ENCODE results near the gene AAK1.
"Not testable (repeated sequence)": the region's sequence is repeated elsewhere in the genome, so short reads cannot be mapped to it uniquely, and the experiment has no call there.

Gene AAK1

DNA sequence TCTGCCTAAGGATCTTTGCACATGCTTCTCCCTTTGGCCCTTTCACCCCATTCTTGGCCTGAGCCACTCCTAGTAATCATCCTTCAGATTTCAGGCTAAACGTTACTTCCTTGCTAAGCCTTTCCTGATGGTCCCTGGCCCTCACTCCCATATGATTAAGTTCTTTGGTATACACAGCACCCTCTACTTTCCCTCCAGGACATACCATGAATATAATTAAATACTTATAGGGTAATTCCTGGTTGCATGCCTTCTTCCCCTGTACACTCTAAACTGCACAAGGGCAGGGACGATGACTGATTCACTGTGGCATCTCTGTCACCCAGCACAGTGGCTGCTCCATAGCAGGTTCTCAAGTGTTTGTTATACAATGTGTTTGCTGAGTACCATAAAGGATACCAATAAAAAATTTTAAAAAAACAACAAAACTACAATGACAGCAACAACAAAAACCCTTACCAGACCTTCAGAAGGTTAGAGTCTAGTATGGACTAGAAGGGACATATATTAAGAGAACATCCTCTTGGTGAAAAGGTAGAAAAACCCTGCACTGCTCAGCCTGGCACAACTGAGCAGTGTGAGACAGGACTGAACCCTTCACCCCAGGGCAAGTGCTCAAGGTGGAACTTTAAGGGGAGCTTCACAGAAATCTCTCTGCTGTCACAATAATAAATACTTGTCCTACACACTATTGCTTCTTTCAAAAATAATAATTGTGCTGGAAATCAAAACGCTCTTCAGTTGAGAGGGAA, 76.2 kb downstream of the AAK1 start:
- no peak for DNase-seq

- no peak for DNase-seq
Measured at GRCh38 chr2:69566669-69567068, 76.9 kb downstream of the AAK1 start.

GRCh38 chr2:69565431-69565839, 78.1 kb downstream of the AAK1 start:
- peak; percentile 17 for DNase-seq

DNA sequence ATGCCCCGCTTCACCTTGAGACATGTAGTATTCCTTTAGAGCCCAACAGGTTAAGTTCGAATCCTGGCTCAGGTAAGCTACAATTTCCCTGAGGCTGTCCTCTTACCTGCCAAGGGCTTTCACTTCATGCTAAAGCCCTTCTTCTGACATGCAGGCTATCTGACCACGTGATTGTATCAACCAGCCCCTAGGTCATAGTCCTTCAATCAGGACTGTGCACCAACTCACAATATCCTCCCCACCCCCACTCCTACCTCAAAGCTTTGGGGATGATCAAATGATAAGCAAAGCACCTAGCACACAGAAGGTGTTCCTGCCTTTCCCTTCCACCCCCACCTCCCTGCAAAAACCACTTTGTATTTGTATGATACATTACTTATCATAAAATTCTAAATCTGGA, 78.9 kb downstream of the AAK1 start:
- no peak for DNase-seq

DNA sequence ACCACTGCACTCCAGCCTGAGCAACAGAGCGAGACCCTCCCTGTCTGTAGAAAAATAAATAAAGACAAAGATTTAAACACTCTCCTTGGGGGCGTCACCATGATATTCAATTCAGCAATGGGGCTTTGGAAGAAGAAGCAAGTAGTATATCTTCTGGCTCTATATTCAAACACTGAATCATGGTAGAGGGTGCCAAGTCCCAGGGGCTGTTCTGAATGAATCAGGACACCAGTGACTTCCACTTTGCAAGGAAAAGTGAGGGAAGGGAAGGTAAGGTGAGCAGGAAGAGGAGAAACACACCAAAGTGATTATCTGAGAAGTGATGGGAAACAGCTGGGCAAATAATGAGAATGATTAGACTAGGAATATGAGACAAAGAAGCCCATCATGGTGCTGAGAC, 80.5 kb downstream of the AAK1 start:
- DNase-seq = peak; percentile 24

- no peak for DNase-seq
Measured at GRCh38 chr2:69561101-69561500, 82.4 kb downstream of the AAK1 start.

- DNase-seq = no peak
Measured at GRCh38 chr2:69560147-69560482, 83.4 kb downstream of the AAK1 start.

DNA sequence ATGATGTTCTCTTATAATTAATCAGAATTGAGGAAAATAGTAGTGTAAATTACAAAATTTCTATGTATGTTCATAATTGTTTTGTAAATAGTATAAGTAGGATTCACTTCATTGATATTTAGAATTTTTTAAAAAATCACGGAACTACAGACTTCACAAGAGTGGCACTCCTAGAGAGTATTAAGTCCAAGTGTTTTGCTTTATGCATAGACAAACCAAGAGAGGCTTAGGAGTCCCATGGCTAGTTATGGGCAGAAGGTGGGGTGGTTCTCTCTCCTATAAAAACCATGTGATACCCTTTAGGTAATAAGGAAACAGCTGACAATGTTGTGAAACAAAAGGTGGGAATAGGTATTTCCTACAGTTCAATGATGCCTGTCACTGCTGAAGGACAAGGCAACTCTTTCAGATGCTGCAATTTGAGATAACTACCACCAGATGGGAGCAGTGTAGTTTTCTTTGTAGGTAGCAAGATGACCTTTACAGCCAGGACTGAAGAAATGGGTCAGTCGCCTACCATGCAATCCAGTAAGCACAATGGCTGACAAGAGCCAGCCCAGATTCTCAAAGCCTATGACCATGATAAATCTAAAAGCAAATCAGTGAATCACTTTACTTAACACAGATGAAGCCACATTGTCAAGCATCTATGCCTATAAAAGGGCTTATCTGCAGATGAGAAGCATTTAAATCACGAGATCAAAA, 83.9 kb downstream of the AAK1 start:
- peak; percentile 36 for DNase-seq

DNA sequence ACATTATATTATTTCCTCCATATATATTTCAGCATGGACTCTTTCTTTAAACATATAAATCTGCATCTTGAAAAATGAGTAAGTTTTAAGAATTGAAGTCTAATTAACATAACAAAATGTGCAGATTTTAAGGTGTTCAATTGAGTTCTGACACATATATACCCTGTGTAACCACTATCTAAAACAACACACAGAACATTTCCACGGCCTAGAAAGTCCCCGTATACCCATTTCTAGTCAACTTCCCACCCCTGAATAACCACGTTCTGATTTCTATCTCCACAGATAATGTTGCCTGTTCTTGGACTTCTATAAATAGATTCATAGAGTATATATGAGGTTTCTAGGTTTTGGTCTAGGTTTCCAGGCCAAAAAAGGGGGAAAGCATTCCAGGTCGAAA, 87.5 kb downstream of the AAK1 start:
- DNase-seq = no peak

GRCh38 chr2:69554981-69555380, 88.6 kb downstream of the AAK1 start:
- no peak for DNase-seq

DNA sequence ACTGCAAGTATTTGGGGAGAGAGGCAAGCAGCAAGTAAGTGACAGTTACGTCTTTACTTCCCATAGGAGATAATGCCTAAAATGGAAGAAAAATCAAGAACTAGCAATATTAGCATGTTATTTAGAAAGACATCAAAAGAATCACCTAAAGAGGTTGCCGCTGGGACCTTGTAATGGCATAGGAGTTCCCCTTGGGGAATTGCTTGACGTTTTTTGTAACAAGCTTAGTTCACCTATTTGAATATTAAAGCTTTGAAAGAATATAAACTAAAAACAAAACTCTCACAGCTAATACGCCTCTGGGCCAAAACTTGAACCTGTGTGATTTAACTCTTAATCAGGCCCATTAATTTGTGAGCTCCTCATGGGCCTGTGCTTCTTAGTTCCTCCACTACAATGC, 89.0 kb downstream of the AAK1 start:
- no peak for DNase-seq

DNA sequence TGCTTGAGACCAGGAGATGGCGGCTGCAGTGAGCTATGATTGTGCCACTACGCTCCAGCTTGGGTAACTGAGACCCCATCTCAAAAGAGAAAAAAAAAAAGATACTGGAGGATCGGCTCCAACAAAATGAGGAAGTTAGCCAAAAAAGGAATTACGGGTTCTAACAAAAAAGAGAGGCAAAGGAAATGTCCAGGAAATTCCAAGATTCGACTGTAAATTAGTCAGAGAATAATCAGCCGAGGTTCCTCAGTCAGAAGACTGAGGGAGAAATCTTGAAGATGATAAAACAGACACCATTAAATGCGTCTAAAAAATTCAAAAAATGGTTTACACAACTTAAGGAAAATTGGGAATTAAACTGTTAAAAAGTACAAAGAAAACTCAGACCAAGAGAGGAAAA, 89.5 kb downstream of the AAK1 start:
- DNase-seq = no peak

GRCh38 chr2:69550511-69550910, 93.0 kb downstream of the AAK1 start:
- DNase-seq = not testable (repeated sequence)

- DNase-seq = no peak
Measured at GRCh38 chr2:69549421-69549820, 94.1 kb downstream of the AAK1 start.

GRCh38 chr2:69547984-69548715, 95.4 kb downstream of the AAK1 start:
- DNase-seq = no peak

- DNase-seq = no peak
Measured at GRCh38 chr2:69546646-69547045, 96.9 kb downstream of the AAK1 start.

GRCh38 chr2:69545477-69545932, 98.0 kb downstream of the AAK1 start:
- DNase-seq = no peak

DNA sequence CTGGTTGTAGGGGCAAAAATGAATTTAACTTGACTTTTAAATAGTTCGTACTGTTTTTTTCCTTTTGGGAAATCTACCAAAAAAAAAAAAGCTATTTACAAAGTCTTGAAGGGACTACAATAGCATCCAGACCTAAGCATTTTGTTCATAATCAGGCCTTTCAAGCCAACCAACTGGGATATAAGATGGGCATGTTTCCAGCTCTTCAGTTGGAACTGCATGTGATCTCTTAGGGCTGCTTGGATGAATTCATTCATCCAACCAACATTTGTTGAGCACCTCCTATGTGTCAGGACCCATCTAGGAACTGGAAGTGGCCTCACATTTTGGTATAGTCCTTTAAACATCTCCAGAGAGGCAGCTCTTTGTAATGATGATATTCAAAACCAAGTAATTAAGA, 98.6 kb downstream of the AAK1 start:
- no peak for DNase-seq

- no peak for DNase-seq
Measured at GRCh38 chr2:69539549-69539908, 104.0 kb downstream of the AAK1 start.

GRCh38 chr2:69538872-69539548, 104.5 kb downstream of the AAK1 start:
- DNase-seq = no peak

DNA sequence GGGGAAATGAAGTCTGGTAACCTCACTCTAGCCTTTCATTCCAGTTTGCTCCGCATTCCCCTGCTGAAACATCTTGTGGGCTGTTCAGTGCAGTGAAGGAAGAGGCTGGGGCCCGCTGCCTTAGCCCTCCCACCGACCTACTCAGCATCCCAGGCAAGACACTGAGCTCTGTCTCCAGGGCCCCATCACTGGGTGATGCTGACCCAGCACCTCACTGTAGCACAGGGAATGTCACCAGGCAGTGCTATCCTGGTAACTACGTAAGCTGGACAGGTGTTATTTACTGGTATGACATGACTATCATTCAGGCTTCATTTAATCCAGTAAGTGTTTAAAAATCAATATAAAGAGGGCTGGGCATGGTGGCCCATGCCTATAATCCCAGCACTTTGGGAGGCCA, 105.3 kb downstream of the AAK1 start:
- no peak for DNase-seq

DNA sequence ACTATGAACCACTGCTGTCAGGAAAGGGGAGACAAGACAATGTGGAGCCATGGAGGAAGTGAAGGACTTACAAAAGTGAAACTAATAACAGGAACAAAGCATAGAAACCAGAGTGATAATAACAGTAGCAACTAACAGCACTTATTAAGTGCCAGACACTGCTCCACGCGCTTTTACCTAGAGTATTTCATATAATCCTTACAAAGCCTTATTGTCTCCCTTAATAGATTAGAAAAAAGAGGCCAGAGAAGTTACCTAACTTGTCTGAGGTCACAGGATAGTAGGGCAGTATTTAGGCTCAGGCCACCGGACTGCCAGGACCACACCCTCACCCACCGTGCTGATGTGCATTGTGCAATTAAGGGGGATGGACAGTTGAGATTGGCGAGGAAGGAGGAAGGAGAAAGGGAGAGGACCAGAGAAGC, 107.7 kb downstream of the AAK1 start:
- DNase-seq = no peak

DNA sequence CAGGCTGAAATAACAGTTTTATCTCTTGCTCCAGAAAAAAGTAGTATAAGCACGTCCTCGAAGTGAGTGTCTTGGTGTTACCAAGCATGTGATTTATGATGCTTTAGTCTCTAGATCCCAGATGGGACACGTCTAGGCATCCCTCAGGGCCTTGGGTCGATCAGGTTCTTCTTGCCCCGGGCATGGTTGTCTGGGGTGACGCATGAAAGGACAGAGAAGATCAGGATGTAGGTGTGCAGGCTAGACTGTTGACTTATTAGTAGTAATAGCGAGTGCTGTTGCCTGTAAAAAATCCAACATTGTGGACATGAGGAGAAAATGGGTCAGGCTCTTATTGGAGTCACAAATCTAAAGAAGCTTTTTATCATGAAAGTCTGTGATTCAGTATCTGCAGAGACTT, 112.4 kb downstream of the AAK1 start:
- no peak for DNase-seq

DNA sequence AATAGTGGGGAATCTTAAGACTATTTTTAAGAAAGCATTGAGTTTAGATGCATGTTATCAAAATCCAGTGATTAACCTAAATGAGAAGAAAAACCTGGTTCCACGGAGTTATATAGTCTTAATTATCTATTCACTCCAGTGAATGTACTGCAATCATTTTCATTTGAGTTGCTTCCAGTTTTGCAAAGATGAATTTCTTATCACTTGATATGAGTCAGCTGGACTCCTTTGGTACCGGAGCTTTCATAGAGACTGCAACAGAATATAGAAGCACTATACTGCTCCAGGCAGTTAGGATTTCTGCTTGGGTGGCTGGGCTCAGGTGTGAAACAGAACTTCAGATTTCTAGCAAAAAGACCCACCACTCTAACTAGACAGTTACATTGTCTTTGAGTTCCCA, 114.1 kb downstream of the AAK1 start:
- no peak for DNase-seq
